Measurements from ENCODE around the gene FGFR4.

DNA sequence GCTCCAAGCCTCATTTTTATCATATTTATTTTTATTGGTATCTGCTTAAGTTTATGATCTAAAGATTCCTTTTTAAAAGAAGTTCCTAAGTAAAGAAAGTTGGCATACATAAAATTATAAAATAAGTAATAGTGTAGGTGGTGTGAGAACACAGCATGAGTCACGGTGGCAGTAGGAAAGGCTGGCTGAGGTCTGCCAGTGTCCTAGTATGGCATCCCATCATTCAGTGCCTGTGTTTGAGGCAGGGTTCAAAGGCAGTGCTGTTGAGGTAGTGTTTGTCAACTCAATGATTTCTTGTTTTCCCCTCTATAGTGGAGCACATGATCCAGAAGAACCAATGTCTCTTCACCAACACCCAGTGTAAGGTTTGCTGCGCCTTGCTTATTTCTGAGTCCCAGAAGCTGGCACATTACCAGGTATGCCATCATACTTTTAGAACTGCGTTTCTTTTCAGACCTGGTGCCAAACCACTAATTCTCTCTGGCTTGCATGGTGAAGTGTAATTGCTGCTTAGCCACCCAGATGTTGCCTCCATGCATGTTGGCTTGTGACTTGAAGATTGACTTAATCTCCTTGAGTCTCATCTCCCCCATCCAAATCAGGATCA, 45.8 kb upstream of the FGFR4 start:
- TF ChIP-seq EP300 (IDR thresholded peaks at IDR 0.05) = no peak
- TF ChIP-seq, protein P1, sequence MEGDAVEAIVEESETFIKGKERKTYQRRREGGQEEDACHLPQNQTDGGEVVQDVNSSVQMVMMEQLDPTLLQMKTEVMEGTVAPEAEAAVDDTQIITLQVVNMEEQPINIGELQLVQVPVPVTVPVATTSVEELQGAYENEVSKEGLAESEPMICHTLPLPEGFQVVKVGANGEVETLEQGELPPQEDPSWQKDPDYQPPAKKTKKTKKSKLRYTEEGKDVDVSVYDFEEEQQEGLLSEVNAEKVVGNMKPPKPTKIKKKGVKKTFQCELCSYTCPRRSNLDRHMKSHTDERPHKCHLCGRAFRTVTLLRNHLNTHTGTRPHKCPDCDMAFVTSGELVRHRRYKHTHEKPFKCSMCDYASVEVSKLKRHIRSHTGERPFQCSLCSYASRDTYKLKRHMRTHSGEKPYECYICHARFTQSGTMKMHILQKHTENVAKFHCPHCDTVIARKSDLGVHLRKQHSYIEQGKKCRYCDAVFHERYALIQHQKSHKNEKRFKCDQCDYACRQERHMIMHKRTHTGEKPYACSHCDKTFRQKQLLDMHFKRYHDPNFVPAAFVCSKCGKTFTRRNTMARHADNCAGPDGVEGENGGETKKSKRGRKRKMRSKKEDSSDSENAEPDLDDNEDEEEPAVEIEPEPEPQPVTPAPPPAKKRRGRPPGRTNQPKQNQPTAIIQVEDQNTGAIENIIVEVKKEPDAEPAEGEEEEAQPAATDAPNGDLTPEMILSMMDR (IDR thresholded peaks at IDR 0.05) = no peak

All from upper lobe of left lung (tissue), 4 donors.